Liver (tissue), 9 donors: ENCODE data around the gene CCDC66. TPM values are rescaled to one million over a fixed set of nuclear protein-coding genes. Genes with fewer than 3 reads are reported as not detected.

ENCODE experiments used
- DNase-seq: peaks from one replicate; pipeline ENCODE4 v3.0.0-alpha.2; 2017; ENCODE audit warnings: low spot score
- H3K27ac ChIP-seq, 2 donors: one replicate each; pipeline ENCODE4 v1.7.0; 2013; ENCODE audit warnings: inconsistent platforms in 2 of 2, low read length in 2 of 2, control low read depth in 1 of 2, low read depth in 1 of 2, mild to moderate bottlenecking in 1 of 2
- H3K27me3 ChIP-seq, 4 donors: one replicate each; pipeline versions ENCODE4 v1.6.1 to v1.7.0; 2013; ENCODE audit warnings: low read length in 3 of 4, inconsistent platforms in 1 of 4, mild to moderate bottlenecking in 1 of 4, moderate library complexity in 1 of 4; ENCODE audit not compliant: control insufficient read depth in 4 of 4, insufficient read depth in 4 of 4
- H3K36me3 ChIP-seq, 4 donors: one replicate each; pipeline versions ENCODE4 v1.6.1 to v1.7.0; 2013; ENCODE audit warnings: low read length in 3 of 4, mild to moderate bottlenecking in 3 of 4, low read depth in 1 of 4, moderate library complexity in 1 of 4; ENCODE audit not compliant: control insufficient read depth in 4 of 4, insufficient read depth in 3 of 4
- H3K4me1 ChIP-seq, 4 donors: one replicate each; pipeline versions ENCODE4 v1.6.1 to v1.7.0; 2013; ENCODE audit warnings: low read length in 3 of 4, mild to moderate bottlenecking in 3 of 4, moderate library complexity in 1 of 4; ENCODE audit not compliant: control insufficient read depth in 4 of 4, insufficient read depth in 4 of 4
- H3K4me3 ChIP-seq, 3 donors: one replicate each; pipeline versions ENCODE4 v1.6.1 to v1.7.0; 2013; ENCODE audit warnings: low read length in 3 of 3, control low read depth in 1 of 3, low read depth in 1 of 3, mild to moderate bottlenecking in 1 of 3
- H3K9ac ChIP-seq, 2 donors: one replicate each; pipeline ENCODE4 v1.7.0; 2013; ENCODE audit warnings: low read length in 2 of 2, mild to moderate bottlenecking in 2 of 2, moderate library complexity in 2 of 2, control low read depth in 1 of 2, low read depth in 1 of 2
- H3K9me3 ChIP-seq, 4 donors: one replicate each; pipeline versions ENCODE4 v1.6.1 to v1.7.0; 2013; ENCODE audit warnings: low read length in 3 of 4; ENCODE audit not compliant: control insufficient read depth in 4 of 4
- ATF3 ChIP-seq: IDR thresholded peaks from 2 replicates; pipeline ENCODE4 v1.6.1; 2016; ENCODE audit warnings: antibody characterized with exemption
- CTCF ChIP-seq: fragments of 150-350 bp; IDR thresholded peaks from 2 replicates; pipeline ENCODE4 v1.5.1; 2017; ENCODE audit warnings: improper control_type of control experiment, low read depth, low read length; ENCODE audit not compliant: missing input control
- EGR1 ChIP-seq, 2 donors: IDR thresholded peaks; 2 replicates each; pipeline ENCODE4 v1.6.1; 2016 to 2018; ENCODE audit warnings: antibody characterized with exemption in 2 of 2, low read depth in 2 of 2
- FOXA1 ChIP-seq: IDR thresholded peaks from 2 replicates; pipeline ENCODE4 v1.6.1; 2016; ENCODE audit warnings: antibody characterized with exemption
- FOXA2 ChIP-seq: IDR thresholded peaks from 2 replicates; pipeline ENCODE4 v1.6.1; 2016; ENCODE audit warnings: antibody characterized with exemption
- GABPA ChIP-seq, 2 donors: IDR thresholded peaks in 1 of 2; conservative IDR thresholded peaks in 1 of 2; 2 replicates each; pipeline ENCODE4 v1.6.1; 2016; ENCODE audit warnings: antibody characterized with exemption in 2 of 2, mild to moderate bottlenecking in 1 of 2, moderate library complexity in 1 of 2
- HNF4A ChIP-seq, 2 donors: conservative IDR thresholded peaks; 2 replicates each; pipeline ENCODE4 v1.6.1; 2016; ENCODE audit warnings: antibody characterized with exemption in 2 of 2, mild to moderate bottlenecking in 2 of 2
- HNF4G ChIP-seq: IDR thresholded peaks from 2 replicates; pipeline ENCODE4 v1.6.1; 2016; ENCODE audit warnings: antibody characterized with exemption
- JUND ChIP-seq, 2 donors: IDR thresholded peaks; 2 replicates each; pipeline ENCODE4 v1.6.1; 2016; ENCODE audit warnings: antibody characterized with exemption in 2 of 2
- MAX ChIP-seq: IDR thresholded peaks from 2 replicates; pipeline ENCODE4 v1.6.1; 2016; ENCODE audit warnings: antibody characterized with exemption
- NR2F2 ChIP-seq: IDR thresholded peaks from 2 replicates; pipeline ENCODE4 v1.6.1; 2016; ENCODE audit warnings: antibody characterized with exemption
- RAD21 ChIP-seq, 2 donors: IDR thresholded peaks; 2 replicates each; pipeline ENCODE4 v1.6.1; 2016; ENCODE audit warnings: antibody characterized with exemption in 2 of 2, mild to moderate bottlenecking in 2 of 2
- REST ChIP-seq: IDR thresholded peaks from 2 replicates; pipeline ENCODE4 v1.6.1; 2016; ENCODE audit warnings: antibody characterized with exemption, mild to moderate bottlenecking
- RXRA ChIP-seq, 2 donors: IDR thresholded peaks; 2 replicates each; pipeline ENCODE4 v1.6.1; 2017 to 2018; ENCODE audit warnings: antibody characterized with exemption in 2 of 2, mild to moderate bottlenecking in 1 of 2
- SP1 ChIP-seq: IDR thresholded peaks from 2 replicates; pipeline ENCODE4 v1.6.1; 2018; ENCODE audit warnings: antibody characterized with exemption, mild to moderate bottlenecking
- TAF1 ChIP-seq: conservative IDR thresholded peaks from 2 replicates; pipeline ENCODE4 v1.6.1; 2016; ENCODE audit warnings: antibody characterized with exemption, mild to moderate bottlenecking
- ZBTB33 ChIP-seq: IDR thresholded peaks from 2 replicates; pipeline ENCODE4 v1.6.1; 2016; ENCODE audit warnings: antibody characterized with exemption
- WGBS: extraction: QIAGEN DNeasy Blood & Tissue Kit; methylation state at CpG from one replicate; pipeline ENCODE4 v1.1.7; 2013; 5-methylcytosine and 5-hydroxymethylcytosine counted together
- polyA plus RNA-seq, 2 donors: library from polyadenylated mRNA; stranded (reverse) in 1 of 2; unstranded in 1 of 2; fragments of 200-250 nt in 1 of 2; fragments of >200 nt in 1 of 2; fragmentation: Nextera tagmentation in 1 of 2; extraction: Ambion mirVana in 1 of 2; gene quantifications; one replicate each; pipeline versions ENCODE4 v1.2.1 to v1.2.3, GENCODE V29; 2013 to 2015
- total RNA-seq, 2 donors: library from RNA; depleted of rRNA; stranded (reverse); fragments of >200 nt; gene quantifications; one replicate each; pipeline ENCODE4 v1.2.3, GENCODE V29; 2014
- donor health status: healthy.
- donor health status: healthy.
- donor health status: healthy.
- donor health status: healthy.
- donor health status: healthy.

CCDC66 gene
- total and polyA plus RNA-seq, 4 donors = 2.1 to 23.3 (median 11.8) TPM

GRCh38 chr3:56591262-56591661, 34.3 kb downstream of the CCDC66 start:
- no peak overlapping the region for H3K4me3 ChIP-seq
- H3K9ac ChIP-seq = no peak overlapping the region
- H3K9me3 ChIP-seq = no peaks in the 10 kb centered on the region
- H3K36me3 ChIP-seq = peaks cover 0 to 4% (median 0%) of the 10 kb centered on the region in 4 donors
- no peak for TF ChIP-seq JUND (IDR thresholded peaks at IDR 0.05)
- TF ChIP-seq FOXA2 = no peak
- no peak for TF ChIP-seq SP1
- no peak for TF ChIP-seq HNF4A (conservative IDR thresholded peaks at IDR 0.05)
- no peak for TF ChIP-seq ATF3
- no peak for TF ChIP-seq TAF1
- no peak for TF ChIP-seq GABPA (IDR thresholded peaks at IDR 0.05 in 1 of 2, conservative IDR thresholded peaks at IDR 0.05 in 1 of 2)
- TF ChIP-seq ZBTB33 = no peak
- no peak for TF ChIP-seq FOXA1
- no peak for TF ChIP-seq RAD21 (IDR thresholded peaks at IDR 0.05)
- TF ChIP-seq RXRA (IDR thresholded peaks at IDR 0.05) = no peak
- no peak for TF ChIP-seq CTCF
- no peaks in the 10 kb centered on the region for H3K27me3 ChIP-seq
- DNase-seq = no peak
- H3K4me1 ChIP-seq = no peaks in the 10 kb centered on the region
- 46% methylated on average over 2 of the region's 2 CpGs for WGBS
- H3K27ac ChIP-seq = no peak overlapping the region

- 80% methylated on average over 6 of the region's 6 CpGs for WGBS
- H3K9ac ChIP-seq = no peak overlapping the region
- H3K27ac ChIP-seq = no peak overlapping the region
- no peaks in the 10 kb centered on the region for H3K4me1 ChIP-seq
- TF ChIP-seq GABPA (IDR thresholded peaks at IDR 0.05 in 1 of 2, conservative IDR thresholded peaks at IDR 0.05 in 1 of 2) (no peak), JUND (IDR thresholded peaks at IDR 0.05) (no peak), RAD21 (IDR thresholded peaks at IDR 0.05) (no peak), HNF4G (no peak), EGR1 (IDR thresholded peaks at IDR 0.05; ENCODE audit: low read depth in 2 of 2) (no peak), RXRA (IDR thresholded peaks at IDR 0.05) (no peak), FOXA1 (no peak), HNF4A (conservative IDR thresholded peaks at IDR 0.05) (no peak), REST (no peak), ATF3 (no peak), MAX (no peak), ZBTB33 (no peak), SP1 (no peak), CTCF (no peak), NR2F2 (no peak)
- no peaks in the 10 kb centered on the region for H3K9me3 ChIP-seq
- no peaks in the 10 kb centered on the region for H3K27me3 ChIP-seq
- H3K36me3 ChIP-seq = peaks cover 0 to 4% (median 0%) of the 10 kb centered on the region in 4 donors
- DNase-seq = no peak
- H3K4me3 ChIP-seq = no peak overlapping the region
Measured at GRCh38 chr3:56593455-56594158, 36.6 kb downstream of the CCDC66 start.
